ENCODE data around the gene DMAC2. TPM values are rescaled to one million over a fixed set of nuclear protein-coding genes. Genes with fewer than 3 reads are reported as not detected.
A peak's percentile ranks its signal among the peaks of the same experiment; 100 is the strongest.
"Not testable (repeated sequence)": the region's sequence is repeated elsewhere in the genome, so short reads cannot be mapped to it uniquely, and the experiment has no call there.

Gene DMAC2
- total RNA-seq, 4 donors from 2014 or later = 37.6 to 67.0 (median 51.4) TPM

- TF ChIP-seq POLR2AphosphoS5 (IDR thresholded peaks at IDR 0.05) (no peak), EP300 (IDR thresholded peaks at IDR 0.05) (no peak), POLR2A (IDR thresholded peaks at IDR 0.05) (no peak), CTCF (IDR thresholded peaks at IDR 0.05) (no peak)
- H3K4me1 ChIP-seq = peaks cover 0 to 21% (median 7%) of the 10 kb centered on the region in 3 donors
- no peaks in the 10 kb centered on the region for H3K27me3 ChIP-seq
- H3K9me3 ChIP-seq = no peaks in the 10 kb centered on the region
- H3K36me3 ChIP-seq = peaks cover 0 to 45% of the 10 kb centered on the region in 2 donors
- 66 to 87% methylated on average over 5 to 8 of the region's 12 CpGs for WGBS, 2 donors (ENCODE audit: low coverage in 1 of 2)
- H3K27ac ChIP-seq = no peak overlapping the region
- ATAC-seq = no peak
- no peak overlapping the region for H3K4me3 ChIP-seq
These were observed 46.9 kb downstream of the DMAC2 start for GRCh38 chr19:41392775-41393174.

DNA sequence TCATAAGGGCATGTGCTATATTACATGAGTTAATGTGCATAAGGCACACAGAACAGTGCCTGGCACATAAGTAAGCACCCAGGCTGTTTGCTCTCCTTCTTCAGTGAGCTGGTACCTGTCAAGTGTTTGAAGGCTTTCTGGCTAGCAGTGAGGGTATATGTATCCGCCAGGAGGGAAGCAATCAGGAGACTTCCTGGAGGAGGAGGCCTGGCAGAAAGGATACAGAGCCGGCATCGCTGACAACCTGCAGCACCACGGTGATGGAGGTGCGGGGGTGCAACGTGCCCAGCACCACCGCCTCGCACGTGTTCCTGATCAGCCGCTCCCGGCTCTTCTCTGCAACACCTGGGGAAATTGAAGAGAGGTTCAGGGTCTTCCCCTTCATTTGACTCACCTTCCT is 48.1 kb downstream of the DMAC2 start:
- ATAC-seq = no peak
- WGBS, 2 donors (ENCODE audit: low coverage in 1 of 2) = no CpG with 5 or more reads among the region's 11 CpGs
- Histone ChIP-seq H3K36me3 (peaks cover 0 to 56% of the 10 kb centered on the region in 2 donors), H3K27ac (no peak overlapping the region), H3K27me3 (no peaks in the 10 kb centered on the region), H3K4me3 (no peak overlapping the region), H3K9me3 (no peaks in the 10 kb centered on the region), H3K4me1 (peaks cover 0 to 16% (median 2%) of the 10 kb centered on the region in 3 donors)
- TF ChIP-seq CTCF (IDR thresholded peaks at IDR 0.05) (no peak), POLR2A (IDR thresholded peaks at IDR 0.05) (no peak), EP300 (IDR thresholded peaks at IDR 0.05) (no peak), POLR2AphosphoS5 (IDR thresholded peaks at IDR 0.05) (no peak)

DNA sequence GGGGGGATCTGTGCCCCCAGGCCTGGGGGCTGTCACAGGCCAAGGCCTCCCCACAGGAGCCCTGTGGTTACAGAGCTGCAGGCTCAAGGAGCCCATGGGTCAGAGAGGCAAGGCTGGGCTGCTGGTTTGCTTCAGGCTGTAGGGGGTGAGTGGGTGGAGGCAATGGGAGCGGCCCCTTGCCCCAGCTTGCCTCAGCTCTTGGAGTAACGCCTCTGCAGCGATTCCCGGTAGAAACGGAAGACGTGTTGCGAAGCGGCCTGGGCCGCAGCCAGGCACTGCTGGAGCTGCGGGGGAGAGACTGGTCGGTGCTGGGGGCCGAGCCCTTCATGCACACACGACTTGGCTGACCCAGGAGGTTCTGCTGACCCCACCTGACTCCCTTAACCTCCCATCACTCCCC is 53.3 kb downstream of the DMAC2 start:
- no peaks in the 10 kb centered on the region for H3K4me1 ChIP-seq
- no peak overlapping the region for H3K27ac ChIP-seq
- H3K36me3 ChIP-seq = peaks cover 0 to 92% of the 10 kb centered on the region in 2 donors
- no peak overlapping the region for H3K4me3 ChIP-seq
- TF ChIP-seq POLR2A (IDR thresholded peaks at IDR 0.05) = no peak
- no peak for TF ChIP-seq POLR2AphosphoS5 (IDR thresholded peaks at IDR 0.05)
- no peak for TF ChIP-seq EP300 (IDR thresholded peaks at IDR 0.05)
- TF ChIP-seq CTCF (IDR thresholded peaks at IDR 0.05) = no peak
- 60% methylated on average over 1 of the region's 13 CpGs; no CpG with 5 or more reads in 1 of the 2 donors for WGBS, 2 donors (ENCODE audit: low coverage in 1 of 2)
- H3K27me3 ChIP-seq = no peaks in the 10 kb centered on the region
- peak; percentile 55 for ATAC-seq
- no peaks in the 10 kb centered on the region for H3K9me3 ChIP-seq

DNA sequence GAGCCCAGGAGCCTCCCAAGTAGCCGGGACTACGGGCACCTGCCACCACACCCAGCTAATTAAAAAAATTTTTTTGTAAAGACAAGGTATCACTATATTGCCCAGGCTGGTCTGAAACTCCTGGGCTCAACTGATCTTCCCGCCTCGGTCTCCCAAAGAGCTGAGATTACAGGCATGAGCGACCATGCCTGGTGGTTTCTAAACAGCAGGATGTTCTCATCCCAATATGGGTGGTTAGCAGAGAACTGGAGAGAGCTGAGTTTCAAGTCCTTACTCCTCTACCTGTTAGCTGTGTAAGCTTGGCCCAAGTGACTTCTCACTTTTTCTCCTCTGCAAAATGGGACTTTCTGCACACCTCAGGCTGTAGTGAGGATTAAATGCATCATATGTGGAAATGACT is 55.4 kb downstream of the DMAC2 start:
- no peak for ATAC-seq
- 94% methylated on average over 5 of the region's 5 CpGs; no CpG with 5 or more reads in 1 of the 2 donors for WGBS, 2 donors (ENCODE audit: low coverage in 1 of 2)
- H3K27ac ChIP-seq = no peak overlapping the region
- peaks cover 0 to 76% of the 10 kb centered on the region in 2 donors for H3K36me3 ChIP-seq
- H3K4me1 ChIP-seq = no peaks in the 10 kb centered on the region
- TF ChIP-seq POLR2AphosphoS5 (IDR thresholded peaks at IDR 0.05) (no peak), POLR2A (IDR thresholded peaks at IDR 0.05) (no peak), CTCF (IDR thresholded peaks at IDR 0.05) (no peak), EP300 (IDR thresholded peaks at IDR 0.05) (no peak)
- no peaks in the 10 kb centered on the region for H3K9me3 ChIP-seq
- no peaks in the 10 kb centered on the region for H3K27me3 ChIP-seq
- H3K4me3 ChIP-seq = no peak overlapping the region

DNA sequence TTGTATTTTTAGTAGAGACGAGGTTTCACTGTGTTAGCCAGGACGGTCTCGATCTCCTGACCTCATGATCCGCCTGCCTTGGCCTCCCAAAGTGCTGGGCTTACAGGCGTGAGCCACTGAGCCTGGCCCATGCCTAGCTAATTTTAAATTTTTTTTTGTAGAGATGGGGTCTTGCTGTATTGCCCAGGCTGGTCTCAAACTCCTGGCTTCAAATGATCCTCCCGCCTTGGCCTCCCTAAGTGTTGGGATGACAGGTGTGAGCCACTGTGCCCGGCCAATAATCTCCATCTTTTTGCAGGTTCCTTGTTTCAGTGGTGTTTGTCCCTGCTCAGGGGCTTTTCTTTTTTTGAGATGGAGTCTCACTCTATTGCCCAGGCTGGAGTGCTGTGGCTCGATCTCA is 58.2 kb downstream of the DMAC2 start:
- 100% methylated on average over 8 of the region's 8 CpGs; no CpG with 5 or more reads in 1 of the 2 donors for WGBS, 2 donors (ENCODE audit: low coverage in 1 of 2)
- not testable (repeated sequence) for H3K9me3 ChIP-seq, H3K4me1 ChIP-seq, H3K27ac ChIP-seq, ATAC-seq, H3K27me3 ChIP-seq, H3K4me3 ChIP-seq
- H3K36me3 ChIP-seq = peaks cover 0 to 49% of the 10 kb centered on the region in 2 donors

Small RNA genes lying within 50 kb of the gene (small RNA-seq; reads per million reads assigned to genes)
- gene RF00017 = 0 reads per million in 4 donors

Other genes with a start within 250 kb of the DMAC2 start
- 1 to 10 TPM in 3 of 4 donors, not detected in 1; 1.1 to 2.1 (median 1.2) TPM for gene CYP2S1, start 246.7 kb downstream of the DMAC2 start, total RNA-seq
- 100 to 1,000 TPM; 129 to 232 (median 166) TPM for gene AXL, start 220.7 kb downstream of the DMAC2 start, total RNA-seq
- 100 to 1,000 TPM; 142 to 204 (median 160) TPM for gene HNRNPUL1, start 175.5 kb downstream of the DMAC2 start, total RNA-seq
- gene CCDC97, start 129.7 kb downstream of the DMAC2 start, total RNA-seq = 10 to 100 TPM; 11.6 to 18.9 (median 15.9) TPM
- gene TGFB1, start 86.0 kb downstream of the DMAC2 start, total RNA-seq = 10 to 100 TPM; 12.9 to 39.3 (median 22.1) TPM
- 10 to 100 TPM in 1 of 4 donors, 1 to 10 TPM in 3; 5.2 to 10.1 (median 6.7) TPM for gene B9D2, start 75.8 kb downstream of the DMAC2 start, total RNA-seq
- 10 to 100 TPM in 2 of 4 donors, 1 to 10 TPM in 2; 7.9 to 17.5 (median 13.3) TPM for gene TMEM91, start 63.4 kb downstream of the DMAC2 start, total RNA-seq
- 10 to 100 TPM; 11.4 to 16.0 (median 14.2) TPM for gene EXOSC5, start 42.6 kb downstream of the DMAC2 start, total RNA-seq
- gene BCKDHA, start 42.1 kb downstream of the DMAC2 start, total RNA-seq = 10 to 100 TPM; 35.0 to 47.9 (median 38.3) TPM
- 1 to 10 TPM; 1.9 to 6.1 (median 2.7) TPM for gene B3GNT8, start 12.5 kb downstream of the DMAC2 start, total RNA-seq
- gene ERICH4, start 3.2 kb upstream of the DMAC2 start, total RNA-seq = not detected
- 1 to 10 TPM in 1 of 4 donors, not detected in 3; 4.3 TPM for gene CEACAM21, start 136.3 kb upstream of the DMAC2 start, total RNA-seq
- gene CEACAM4, start 187.2 kb upstream of the DMAC2 start, total RNA-seq = 1 to 10 TPM in 1 of 4 donors, under 1 TPM in 2, not detected in 1; 0.52 to 2.6 (median 0.93) TPM
- gene CEACAM7, start 248.4 kb upstream of the DMAC2 start, total RNA-seq = 1 to 10 TPM in 1 of 4 donors, under 1 TPM in 1, not detected in 2; 0.96 to 5.6 TPM